Kidney epithelial cell (primary cell): Measurements from ENCODE around the gene OBP2A. TPM values are rescaled to one million over a fixed set of nuclear protein-coding genes. Genes with fewer than 3 reads are reported as not detected.

Experiments used
- DNase-seq: peaks from one replicate; pipeline ENCODE4 v3.0.0-alpha.2; 2010; ENCODE audit warnings: low read depth
- H3K27me3 ChIP-seq: 2 replicates; pipeline ENCODE4 v1.6.0; 2011; ENCODE audit warnings: low read length; ENCODE audit not compliant: control insufficient read depth, insufficient read depth
- H3K36me3 ChIP-seq: 2 replicates; pipeline ENCODE4 v1.5.1; 2011; ENCODE audit warnings: low read length; ENCODE audit not compliant: control insufficient read depth, insufficient read depth
- H3K4me3 ChIP-seq: 2 replicates; pipeline ENCODE4 v1.5.1; 2011; ENCODE audit warnings: low read depth, mild to moderate bottlenecking, control low read depth, low read length
- CTCF ChIP-seq: IDR thresholded peaks from 2 replicates; pipeline ENCODE4 v1.5.1; 2011; ENCODE audit warnings: mild to moderate bottlenecking, moderate library complexity, low read length, control low read depth, inconsistent platforms; ENCODE audit not compliant: insufficient read depth, poor library complexity, severe bottlenecking
- total RNA-seq: library from RNA; depleted of rRNA; stranded (reverse); fragments of >200 nt; gene quantifications from 2 replicates; pipeline ENCODE4 v1.2.3, GENCODE V29; 2015

The OBP2A gene
- total RNA-seq, 1 donor from 2014 or later, result not detected

GRCh38 chr9:135579889-135580660 is 34.1 kb downstream of the OBP2A start:
- Histone ChIP-seq H3K36me3 (no peaks in the 10 kb centered on the region), H3K4me3 (no peak overlapping the region), H3K27me3 (no peaks in the 10 kb centered on the region)
- no peak for DNase-seq
- no peak for TF ChIP-seq CTCF

GRCh38 chr9:135580664-135581380 is 34.9 kb downstream of the OBP2A start:
- no peaks in the 10 kb centered on the region for H3K36me3 ChIP-seq
- H3K4me3 ChIP-seq, result no peak overlapping the region
- no peak for DNase-seq
- no peak for TF ChIP-seq CTCF
- H3K27me3 ChIP-seq, result no peaks in the 10 kb centered on the region

- no peaks in the 10 kb centered on the region for H3K36me3 ChIP-seq
- no peak overlapping the region for H3K4me3 ChIP-seq
- no peak for TF ChIP-seq CTCF
- H3K27me3 ChIP-seq, result no peaks in the 10 kb centered on the region
- no peak for DNase-seq
These were observed 35.9 kb downstream of the OBP2A start for GRCh38 chr9:135581636-135582426.

- no peak for DNase-seq
- no peaks in the 10 kb centered on the region for H3K36me3 ChIP-seq
- TF ChIP-seq CTCF, result no peak
- H3K27me3 ChIP-seq, result no peaks in the 10 kb centered on the region
- H3K4me3 ChIP-seq, result no peak overlapping the region
These were observed 36.6 kb downstream of the OBP2A start for GRCh38 chr9:135582541-135582940.

- Histone ChIP-seq H3K27me3 (no peaks in the 10 kb centered on the region), H3K4me3 (no peak overlapping the region), H3K36me3 (no peaks in the 10 kb centered on the region)
- no peak for TF ChIP-seq CTCF
- no peak for DNase-seq
These were observed 37.2 kb downstream of the OBP2A start for GRCh38 chr9:135582966-135583687.
